IPS-18c (cell line): Measurements from ENCODE around the gene NR1H3.
"Not testable (repeated sequence)": the region's sequence is repeated elsewhere in the genome, so short reads cannot be mapped to it uniquely, and the experiment has no call there.

Source experiments
- H3K4me3 ChIP-seq: 2 replicates; pipeline ENCODE4 v1.7.0; 2013; ENCODE audit warnings: low read depth, mild to moderate bottlenecking, low read length, moderate library complexity; ENCODE audit not compliant: insufficient read depth
- H3K9me3 ChIP-seq: one replicate; pipeline ENCODE4 v1.6.1; 2013; ENCODE audit warnings: mild to moderate bottlenecking, low read length, moderate library complexity; ENCODE audit not compliant: control insufficient read depth, insufficient read depth

Gene NR1H3

GRCh38 chr11:47257517-47258316 lies at the start of gene NR1H3:
NR1H3 (plus strand) TSS chr11:47257996; CDS start chr11:47259217, 1,221 bp downstream.
- H3K4me3 ChIP-seq, result peak within 1 kb of the TSS; percentile 34
- no peaks in the 10 kb centered on the region for H3K9me3 ChIP-seq

DNA sequence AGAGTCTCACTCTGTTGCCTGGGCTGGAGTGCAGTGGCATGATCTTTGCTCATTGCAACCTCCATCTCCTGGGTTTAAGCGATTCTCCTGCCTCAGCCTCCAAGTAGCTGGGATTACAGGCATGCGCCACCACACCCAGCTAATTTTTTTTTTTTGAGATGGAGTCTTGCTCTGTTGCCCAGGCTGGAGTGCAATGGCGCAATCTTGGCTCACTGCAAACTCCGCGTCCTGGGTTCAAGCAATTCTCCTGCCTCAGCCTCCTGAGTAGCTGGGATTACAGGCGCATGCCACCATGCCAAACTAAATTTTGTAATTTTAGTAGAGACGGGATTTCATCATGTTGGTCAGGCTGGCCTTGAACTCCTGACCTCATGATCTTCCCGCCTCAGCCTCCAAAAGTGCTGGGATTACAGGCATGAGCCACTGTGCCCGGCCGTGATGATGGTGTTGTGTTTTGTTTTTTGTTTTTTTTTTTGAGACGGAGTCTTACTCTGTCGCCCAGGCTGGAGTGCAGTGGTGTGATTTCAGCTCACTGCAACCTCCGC lies 49.7 kb upstream of the NR1H3 start:
- not testable (repeated sequence) for H3K4me3 ChIP-seq, H3K9me3 ChIP-seq

DNA sequence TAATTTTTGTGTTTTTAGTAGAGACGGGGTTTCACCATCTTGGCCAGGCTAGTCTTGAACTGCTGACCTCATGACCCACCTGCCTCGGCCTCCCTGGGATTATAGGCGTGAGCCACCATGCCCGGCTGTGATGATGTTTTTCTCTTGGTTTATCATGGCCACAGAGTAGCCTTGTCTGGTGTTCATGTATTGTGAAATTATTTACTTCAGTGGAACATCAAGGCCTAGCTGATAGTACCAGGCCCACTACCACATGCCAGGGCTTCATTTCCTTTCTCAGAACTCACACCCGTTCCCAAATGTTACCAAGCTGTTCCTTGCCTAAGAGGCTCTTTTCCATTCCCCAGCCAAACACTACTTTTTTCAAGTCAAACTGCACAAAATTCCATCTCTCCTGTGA lies 49.2 kb upstream of the NR1H3 start:
- Histone ChIP-seq H3K9me3 (peaks cover 3% of the 10 kb centered on the region), H3K4me3 (no peak overlapping the region)

DNA sequence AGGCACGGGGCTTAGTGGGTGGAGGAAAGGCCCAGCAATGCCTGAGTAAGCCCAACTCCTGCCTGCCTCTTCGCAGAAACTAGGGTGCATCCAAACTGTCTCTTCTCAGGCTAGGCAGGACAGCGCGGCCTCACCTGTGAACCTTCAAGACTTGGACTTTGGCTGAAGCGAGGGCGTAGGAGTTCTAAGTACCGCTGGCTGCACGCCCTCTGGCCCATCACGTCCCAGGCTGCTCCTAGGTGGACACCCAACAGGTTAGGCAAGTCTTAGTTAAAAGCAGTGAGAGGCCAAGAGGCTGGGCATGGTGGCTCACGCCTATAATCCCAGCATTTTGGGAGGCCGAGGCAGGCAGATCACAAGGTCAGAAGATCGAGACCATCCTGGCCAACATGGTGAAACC lies 44.9 kb upstream of the NR1H3 start:
- Histone ChIP-seq H3K4me3 (no peak overlapping the region), H3K9me3 (peaks cover 3% of the 10 kb centered on the region)

GRCh38 chr11:47213950-47214565 lies 43.7 kb upstream of the NR1H3 start:
- H3K9me3 ChIP-seq, result peaks cover 3% of the 10 kb centered on the region
- H3K4me3 ChIP-seq, result peak overlapping the region; percentile 67; the same call in 1 of the 2 replicates

GRCh38 chr11:47215366-47215910 lies 42.4 kb upstream of the NR1H3 start:
- peak overlapping the region; percentile 93 for H3K4me3 ChIP-seq
- peaks cover 3% of the 10 kb centered on the region for H3K9me3 ChIP-seq

- peak overlapping the region; percentile 93 for H3K4me3 ChIP-seq
- H3K9me3 ChIP-seq, result peaks cover 3% of the 10 kb centered on the region
Measured at GRCh38 chr11:47216121-47216798, 41.5 kb upstream of the NR1H3 start.

DNA sequence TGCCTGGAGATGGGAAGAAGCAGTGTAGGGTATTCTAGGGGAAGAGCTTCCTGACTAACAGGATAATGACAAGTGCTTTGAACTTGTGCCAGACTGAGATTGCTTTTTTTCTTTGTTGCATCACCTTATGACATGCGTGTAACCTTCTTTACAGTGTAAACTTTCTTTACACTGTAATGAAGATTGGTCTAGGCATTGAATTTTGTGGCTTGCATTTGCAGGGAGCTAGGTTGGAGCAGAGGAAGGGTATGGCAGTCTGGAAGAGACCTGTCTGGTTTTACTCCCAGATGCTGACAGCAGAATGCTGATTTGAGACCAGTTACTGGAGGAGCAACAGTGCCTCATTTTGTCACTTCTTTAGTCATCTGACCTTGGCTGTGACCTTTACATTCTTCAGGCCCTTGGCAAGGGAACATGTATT lies 37.4 kb upstream of the NR1H3 start:
- no peak overlapping the region for H3K4me3 ChIP-seq
- no peaks in the 10 kb centered on the region for H3K9me3 ChIP-seq

DNA sequence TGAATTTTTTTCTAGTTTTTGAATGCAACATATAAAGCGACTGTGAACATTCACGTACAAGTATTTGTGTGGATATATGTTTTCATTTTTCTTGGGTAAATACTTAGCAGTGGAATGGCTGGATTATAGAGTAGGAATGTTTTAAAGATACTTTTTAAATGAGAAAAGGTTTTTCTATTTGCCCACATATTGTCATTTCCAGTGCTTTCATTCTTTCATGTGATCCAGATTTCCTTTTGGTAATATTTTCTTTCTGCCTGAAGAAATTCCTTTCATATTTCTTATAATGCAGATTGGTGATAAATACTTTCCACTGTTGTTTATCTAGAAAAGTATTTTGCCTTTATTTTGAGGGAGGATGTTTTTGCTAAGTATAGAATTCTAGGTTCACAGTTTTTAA lies 35.1 kb upstream of the NR1H3 start:
- Histone ChIP-seq H3K4me3 (no peak overlapping the region), H3K9me3 (no peaks in the 10 kb centered on the region)

GRCh38 chr11:47225552-47226400 lies 32.0 kb upstream of the NR1H3 start:
- H3K4me3 ChIP-seq, result no peak overlapping the region
- no peaks in the 10 kb centered on the region for H3K9me3 ChIP-seq

DNA sequence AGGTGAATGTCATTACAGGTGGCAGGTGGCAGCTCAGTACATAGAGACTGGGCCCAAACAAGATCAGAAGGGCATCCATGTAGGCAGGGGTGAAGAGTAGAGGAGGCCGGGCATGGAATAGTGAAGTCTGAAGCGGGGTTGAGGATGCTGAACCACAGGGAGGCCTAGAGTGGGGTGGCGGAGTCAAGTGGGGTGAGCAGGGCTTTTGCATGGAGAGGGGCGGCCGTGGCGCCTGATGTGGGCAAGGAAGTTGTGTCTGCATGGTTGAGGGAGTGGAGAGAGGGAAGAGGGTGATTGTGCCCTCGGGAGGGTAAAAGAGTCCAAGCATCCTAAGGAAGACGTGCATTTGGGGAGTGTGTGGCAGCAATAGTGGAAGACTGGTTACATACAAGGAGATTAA lies 28.6 kb upstream of the NR1H3 start:
- H3K9me3 ChIP-seq, result no peaks in the 10 kb centered on the region
- H3K4me3 ChIP-seq, result no peak overlapping the region

DNA sequence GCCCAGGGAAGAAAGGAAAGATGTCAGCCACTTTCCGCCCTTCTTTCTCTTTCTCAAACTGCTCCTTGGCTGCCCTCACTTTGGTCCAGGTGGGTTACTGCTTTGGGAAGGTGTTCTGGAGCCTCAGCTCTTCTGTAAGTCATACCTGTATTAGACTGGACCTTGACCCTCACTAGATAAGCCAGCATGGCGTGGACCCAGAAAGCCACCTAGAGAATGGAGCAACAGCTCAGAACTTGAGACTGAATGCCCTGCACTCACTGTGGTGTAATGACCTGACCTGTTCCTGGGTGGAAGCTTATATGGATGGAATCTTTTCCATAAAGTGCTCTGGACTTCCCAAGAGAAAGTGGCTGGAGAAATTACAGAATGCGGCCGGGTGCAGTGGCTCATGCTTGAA lies 24.7 kb upstream of the NR1H3 start:
- H3K4me3 ChIP-seq, result no peak overlapping the region

DNA sequence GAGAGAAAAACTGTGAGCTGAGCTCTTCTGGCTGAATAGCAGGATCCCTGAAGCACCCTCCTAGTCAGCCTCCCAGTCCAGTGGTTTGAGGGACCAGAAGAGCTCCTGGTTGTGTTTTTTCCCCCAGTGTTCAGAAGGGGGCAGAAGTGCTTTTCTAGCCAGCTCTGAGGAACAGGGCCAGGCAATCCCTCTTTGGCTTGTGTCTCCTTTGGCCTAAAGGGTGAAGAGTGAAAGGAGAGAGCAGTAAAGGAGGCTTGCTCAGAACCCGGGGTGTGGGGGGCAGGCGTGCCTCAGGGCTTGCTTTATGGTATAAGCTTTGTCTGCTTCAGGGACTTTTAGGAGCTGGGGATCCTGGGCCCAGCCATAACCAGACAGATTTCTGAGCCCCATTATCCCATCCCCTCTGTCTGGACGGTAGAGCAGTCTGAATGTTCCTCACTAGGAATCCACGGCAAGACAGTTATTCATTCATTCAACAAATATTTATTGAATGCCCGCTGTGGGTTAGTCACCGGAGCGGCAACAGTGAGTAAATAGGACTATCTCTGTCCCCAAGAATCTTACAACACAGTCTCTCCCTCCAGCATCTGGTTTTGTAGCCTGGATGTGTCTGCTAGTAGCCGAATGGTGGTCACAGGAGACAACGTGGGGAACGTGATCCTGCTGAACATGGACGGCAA lies 23.7 kb upstream of the NR1H3 start:
- no peak overlapping the region for H3K4me3 ChIP-seq
- H3K9me3 ChIP-seq, result no peaks in the 10 kb centered on the region

More for the DNA sequence above, 24.7 kb upstream of the NR1H3 start:
- H3K9me3 ChIP-seq, result no peaks in the 10 kb centered on the region

DNA sequence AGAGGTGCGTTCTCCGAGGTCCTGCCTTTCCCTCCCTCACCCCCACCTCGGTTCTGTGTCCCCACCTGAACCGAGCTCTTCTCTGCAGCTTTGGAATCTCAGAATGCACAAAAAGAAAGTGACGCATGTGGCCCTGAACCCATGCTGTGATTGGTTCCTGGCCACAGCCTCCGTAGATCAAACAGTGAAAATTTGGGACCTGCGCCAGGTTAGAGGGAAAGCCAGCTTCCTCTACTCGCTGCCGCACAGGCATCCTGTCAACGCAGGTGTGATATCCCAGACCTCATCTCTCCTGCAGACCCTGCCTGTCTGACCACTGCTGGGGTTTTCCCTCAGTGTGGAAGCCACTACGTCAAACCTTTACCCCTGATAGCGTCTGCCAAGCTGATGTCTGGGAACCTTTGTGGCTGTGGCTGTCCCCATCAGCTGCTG lies 23.1 kb upstream of the NR1H3 start:
- H3K4me3 ChIP-seq, result no peak overlapping the region
- H3K9me3 ChIP-seq, result no peaks in the 10 kb centered on the region

DNA sequence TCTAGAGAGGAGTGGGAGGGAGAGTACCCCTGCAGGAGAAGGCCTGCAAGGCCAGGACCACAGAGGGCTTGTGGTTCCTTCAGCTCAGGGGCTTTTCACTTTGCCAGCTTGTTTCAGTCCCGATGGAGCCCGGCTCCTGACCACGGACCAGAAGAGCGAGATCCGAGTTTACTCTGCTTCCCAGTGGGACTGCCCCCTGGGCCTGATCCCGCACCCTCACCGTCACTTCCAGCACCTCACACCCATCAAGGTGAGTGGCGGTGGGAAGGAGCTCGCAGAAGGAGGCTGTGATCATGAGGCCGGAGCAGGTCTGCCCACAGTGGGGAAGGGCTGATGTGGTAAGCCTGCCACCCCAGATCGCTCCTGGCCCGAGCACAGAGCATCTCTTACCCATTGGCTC lies 22.6 kb upstream of the NR1H3 start:
- Histone ChIP-seq H3K4me3 (no peak overlapping the region), H3K9me3 (no peaks in the 10 kb centered on the region)

- no peak overlapping the region for H3K4me3 ChIP-seq
- no peaks in the 10 kb centered on the region for H3K9me3 ChIP-seq
Measured at GRCh38 chr11:47236482-47236881, 21.3 kb upstream of the NR1H3 start.
